T1000 (cell line): ENCODE results near the gene SLC25A53.
"Not testable (repeated sequence)": the region's sequence is repeated elsewhere in the genome, so short reads cannot be mapped to it uniquely, and the experiment has no call there.

Experiments
- DNase-seq: peaks from one replicate; lab custom pipeline; 2025; ENCODE audit warnings: mixed read lengths; lab: John Stamatoyannopoulos, UW

SLC25A53 gene

DNA sequence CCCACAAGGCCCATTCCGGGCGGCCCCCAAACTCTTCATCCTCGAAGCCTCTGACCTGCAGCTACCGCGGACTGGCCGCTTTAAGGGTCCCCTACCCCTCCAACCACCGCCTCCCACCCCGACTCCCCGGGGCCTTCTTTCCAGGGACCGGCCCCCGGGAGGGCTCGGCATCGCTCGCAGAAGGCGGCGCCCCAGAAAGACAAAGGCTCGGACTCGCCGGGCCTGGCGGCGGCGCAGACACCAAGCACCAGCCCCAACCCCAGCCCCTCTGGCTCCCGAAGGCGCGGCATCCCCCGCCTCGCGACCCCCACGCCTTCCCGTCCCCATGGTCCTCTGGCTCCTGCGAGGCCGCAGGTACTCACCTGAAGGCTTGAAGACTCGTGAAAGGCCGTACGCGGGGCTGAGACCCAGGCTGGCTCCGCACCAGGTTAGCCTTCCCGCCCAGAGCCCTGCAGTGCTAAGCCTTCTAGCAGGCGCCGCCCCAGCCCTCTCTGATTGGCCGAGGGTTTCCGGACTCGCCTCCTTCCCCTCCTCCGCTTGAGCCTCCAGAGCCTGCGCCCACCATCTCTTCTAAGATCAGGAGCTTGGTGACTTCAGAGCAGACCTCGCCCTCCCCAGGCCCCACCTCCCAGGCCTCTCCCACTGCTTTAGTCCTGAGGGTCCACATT is 80.9 kb downstream of the SLC25A53 start, which contains the start of gene TMSB15C:
Gene TMSB15C (minus strand): TSS at position 459 of the 668 bp plus-strand sequence.
- DNase-seq = not testable (repeated sequence)

DNA sequence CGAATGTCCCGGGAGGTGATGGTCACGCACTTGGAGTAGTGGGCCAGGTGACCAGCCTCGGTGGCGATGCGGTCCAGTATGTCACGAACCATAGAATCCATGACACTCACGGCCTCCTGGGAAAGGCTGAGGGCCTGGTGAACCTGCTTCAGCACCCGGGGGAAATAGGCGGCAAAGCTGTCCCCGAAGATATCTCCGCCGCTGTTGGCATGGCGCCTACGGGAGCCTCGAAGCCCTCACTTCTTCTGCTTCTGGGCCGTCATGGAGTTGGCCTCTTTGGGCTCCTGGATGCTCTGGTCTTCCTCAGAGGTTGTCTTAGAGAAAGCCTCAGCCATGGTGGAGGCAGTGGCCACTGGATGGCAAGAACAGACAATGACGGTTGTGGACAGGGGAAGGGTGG is 94.2 kb downstream of the SLC25A53 start:
- not testable (repeated sequence) for DNase-seq

GRCh38 chrX:104054956-104055355 is 101.9 kb downstream of the SLC25A53 start:
- not testable (repeated sequence) for DNase-seq
